GM04504 (cell line): ENCODE results near the gene PLCH1.

Experiments used
- DNase-seq: peaks from one replicate; pipeline ENCODE4 v3.0.0-alpha.2; 2012; ENCODE audit warnings: low read depth

The PLCH1 gene

DNA sequence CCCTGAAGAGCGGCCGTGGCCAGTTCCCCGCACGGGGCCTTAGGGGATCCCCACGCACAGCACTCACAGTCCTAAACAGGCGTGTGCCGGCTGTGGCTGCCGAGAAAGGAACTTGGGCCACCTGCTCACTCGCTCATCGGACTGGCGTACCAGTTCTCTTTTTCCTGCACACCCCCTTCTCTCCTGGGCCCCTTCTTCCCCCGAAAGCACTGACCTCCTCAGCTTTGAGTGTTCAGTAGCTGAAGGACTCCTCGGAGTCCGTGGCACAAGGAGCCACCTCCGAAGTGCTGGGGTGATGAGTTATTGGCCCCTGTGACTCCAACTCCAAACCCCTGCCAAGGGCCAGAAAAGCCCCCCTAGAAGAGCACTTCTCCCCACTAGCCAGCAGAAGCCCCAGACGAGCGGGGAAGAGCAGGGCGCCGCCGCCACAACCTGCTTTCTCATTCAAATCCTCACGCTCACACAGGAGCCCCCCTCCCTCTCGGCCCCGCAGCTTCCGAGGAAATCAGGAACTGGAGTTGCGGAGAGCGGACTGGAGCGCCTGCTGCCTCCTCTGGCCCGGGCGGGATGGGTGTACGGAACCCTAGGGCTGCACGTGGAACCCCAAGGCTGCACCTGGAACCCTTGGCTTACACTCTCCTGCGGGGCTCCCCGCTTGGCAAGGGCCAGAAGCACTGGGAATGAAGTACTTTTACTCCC, at the start of gene PLCH1:
TSS of gene PLCH1 (minus strand) at position 446 of the 699 bp plus-strand sequence. CDS start 40,847 bp downstream, outside the sequence.
- DNase-seq, result no peak

- DNase-seq, result no peak
Observed at GRCh38 chr3:155792532-155792931, 47.7 kb upstream of the PLCH1 start.

GRCh38 chr3:155791190-155791589, 46.3 kb upstream of the PLCH1 start:
- no peak for DNase-seq

DNA sequence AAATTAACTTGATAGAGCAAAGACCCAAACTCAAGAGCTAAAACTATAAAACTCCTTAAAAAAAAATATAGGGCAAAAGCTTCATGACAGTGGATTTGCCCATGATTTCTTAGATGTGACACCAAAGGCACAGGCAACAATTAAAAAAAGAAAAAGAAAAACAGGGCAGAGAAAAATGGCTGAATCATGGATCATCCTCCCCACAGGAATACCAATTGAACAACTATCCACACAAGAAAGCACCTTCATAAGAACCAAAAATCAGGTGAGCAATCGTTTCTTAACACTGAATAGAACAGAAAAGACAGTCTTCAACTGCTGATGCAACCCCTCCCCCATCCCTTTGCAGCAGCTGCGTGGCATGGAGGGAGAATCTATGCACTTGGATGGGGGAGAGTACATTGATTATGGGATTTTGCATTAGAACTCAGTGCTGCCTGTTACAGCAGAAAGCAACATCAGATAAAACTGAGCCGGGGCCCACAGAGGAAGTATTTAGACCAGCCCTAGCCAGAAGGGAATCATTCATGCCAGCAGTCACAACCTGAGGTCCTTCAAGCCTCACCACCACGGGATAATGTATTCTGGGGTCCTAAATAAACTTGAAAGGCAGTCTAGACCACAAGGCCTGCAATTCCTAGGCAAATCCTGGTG, 45.5 kb upstream of the PLCH1 start:
- DNase-seq, result no peak

GRCh38 chr3:155785662-155786295, 40.9 kb upstream of the PLCH1 start:
- no peak for DNase-seq

DNA sequence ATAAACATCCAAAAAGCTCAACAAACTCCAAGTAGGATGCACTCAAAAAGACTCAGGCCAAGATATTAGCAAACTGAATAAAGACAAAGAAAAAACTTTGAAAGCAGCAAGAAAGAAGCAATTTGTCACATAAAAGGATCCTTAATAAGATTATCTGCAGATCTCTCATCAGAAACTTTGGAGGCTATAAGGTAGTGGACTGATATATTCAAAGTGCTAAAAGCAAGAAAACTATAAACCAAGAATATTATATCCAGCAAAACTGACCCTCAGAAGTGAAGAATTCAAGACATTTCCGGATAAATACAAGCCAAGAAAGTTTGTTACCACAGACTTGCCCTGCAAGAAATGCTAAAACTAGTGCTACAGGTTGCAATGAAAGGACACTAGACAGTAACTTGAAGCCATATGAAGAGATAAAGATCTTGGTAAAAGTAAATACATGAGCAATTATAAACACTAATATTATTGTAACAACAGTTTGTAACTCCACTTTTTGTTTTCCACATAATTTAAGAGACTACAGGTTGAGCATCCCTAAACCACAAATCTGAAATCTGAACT, 37.6 kb upstream of the PLCH1 start:
- no peak for DNase-seq

GRCh38 chr3:155780291-155780690, 35.4 kb upstream of the PLCH1 start:
- no peak for DNase-seq

GRCh38 chr3:155778462-155778861, 33.6 kb upstream of the PLCH1 start:
- DNase-seq, result no peak

GRCh38 chr3:155772801-155773200, 27.9 kb upstream of the PLCH1 start:
- DNase-seq, result no peak

DNA sequence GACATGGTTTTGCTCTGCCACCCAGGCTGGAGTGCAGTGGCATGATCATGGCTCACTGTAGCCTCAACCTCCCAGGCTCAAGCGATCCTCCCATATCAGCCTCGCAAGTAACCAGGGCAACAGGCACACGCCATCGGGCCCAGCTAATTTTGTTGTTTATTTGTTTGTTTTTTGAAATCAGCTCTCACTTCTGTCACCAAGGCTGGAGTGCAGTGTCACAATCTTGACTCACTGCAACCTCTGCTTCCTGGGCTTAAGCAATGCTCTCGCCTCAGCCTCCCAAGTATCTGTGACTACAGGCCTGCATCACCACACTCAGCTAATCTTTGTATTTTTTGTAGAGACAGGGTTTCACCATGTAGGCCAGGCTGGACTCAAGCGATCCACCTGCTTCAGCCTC, 26.3 kb upstream of the PLCH1 start:
- no peak for DNase-seq

DNA sequence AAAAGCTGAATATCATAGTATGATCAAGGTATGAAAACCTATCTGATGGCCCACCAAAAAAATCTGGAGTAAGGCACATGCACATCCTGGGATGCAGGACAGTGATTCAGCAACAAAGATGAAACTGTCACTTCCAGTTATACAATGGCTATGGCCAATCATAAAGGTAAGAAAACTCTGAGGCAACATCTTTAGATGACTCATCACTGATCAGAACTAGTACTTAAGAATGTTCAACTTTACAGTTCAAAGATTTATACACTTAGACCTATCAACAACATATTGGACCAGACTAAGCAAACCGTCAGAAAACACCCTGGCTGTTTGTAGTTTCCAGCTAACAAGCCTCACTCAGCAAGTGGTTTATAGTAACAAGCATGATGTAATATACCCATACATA, 21.3 kb upstream of the PLCH1 start:
- DNase-seq, result no peak

DNA sequence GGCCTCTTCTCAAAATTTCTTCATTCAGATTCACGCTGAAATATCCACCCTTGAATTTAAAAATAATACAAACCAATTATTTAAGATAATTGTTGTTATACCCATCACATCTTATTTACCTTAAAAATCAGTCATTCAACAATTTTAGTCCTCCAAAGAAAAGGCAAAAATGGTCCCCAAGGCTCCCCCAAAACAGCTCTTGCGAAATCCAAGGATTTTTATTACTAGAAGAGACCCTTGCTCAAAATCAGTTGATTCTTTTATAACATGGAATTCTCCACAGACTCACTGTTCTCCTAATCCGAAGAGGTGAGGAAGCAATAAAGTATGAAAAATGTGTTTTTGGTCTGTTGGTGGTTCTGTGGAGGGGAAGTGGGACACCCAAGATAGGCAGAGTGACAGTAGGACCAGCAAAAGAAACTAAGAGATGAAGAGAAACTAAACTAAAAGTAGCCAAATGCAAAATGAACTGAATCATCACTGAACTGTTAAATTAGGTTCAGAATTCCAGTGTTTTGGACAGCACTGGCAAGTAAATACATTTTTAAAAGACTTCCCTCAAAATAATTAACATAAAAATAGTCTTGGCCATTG, 19.1 kb upstream of the PLCH1 start:
- DNase-seq, result no peak

DNA sequence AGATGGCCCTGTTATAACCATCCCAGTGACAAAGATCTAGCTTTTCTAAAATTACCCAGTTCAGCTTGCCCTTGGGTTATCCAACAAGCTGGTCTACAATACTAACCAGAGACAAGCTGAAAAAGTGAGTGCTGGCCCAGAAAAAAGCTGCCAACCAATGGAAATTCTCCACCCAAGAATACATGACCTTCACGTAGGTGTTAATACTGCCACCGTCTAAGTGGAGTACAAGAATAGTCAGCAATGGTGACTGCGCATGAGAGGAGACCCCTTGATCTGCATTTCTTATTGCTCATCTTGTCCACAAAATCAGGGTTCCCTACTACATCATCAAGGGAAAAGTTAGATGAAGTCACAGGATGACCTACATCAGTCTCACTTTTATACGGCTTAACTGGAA, 15.8 kb upstream of the PLCH1 start:
- DNase-seq, result no peak

GRCh38 chr3:155757577-155757976, 12.7 kb upstream of the PLCH1 start:
- no peak for DNase-seq

DNA sequence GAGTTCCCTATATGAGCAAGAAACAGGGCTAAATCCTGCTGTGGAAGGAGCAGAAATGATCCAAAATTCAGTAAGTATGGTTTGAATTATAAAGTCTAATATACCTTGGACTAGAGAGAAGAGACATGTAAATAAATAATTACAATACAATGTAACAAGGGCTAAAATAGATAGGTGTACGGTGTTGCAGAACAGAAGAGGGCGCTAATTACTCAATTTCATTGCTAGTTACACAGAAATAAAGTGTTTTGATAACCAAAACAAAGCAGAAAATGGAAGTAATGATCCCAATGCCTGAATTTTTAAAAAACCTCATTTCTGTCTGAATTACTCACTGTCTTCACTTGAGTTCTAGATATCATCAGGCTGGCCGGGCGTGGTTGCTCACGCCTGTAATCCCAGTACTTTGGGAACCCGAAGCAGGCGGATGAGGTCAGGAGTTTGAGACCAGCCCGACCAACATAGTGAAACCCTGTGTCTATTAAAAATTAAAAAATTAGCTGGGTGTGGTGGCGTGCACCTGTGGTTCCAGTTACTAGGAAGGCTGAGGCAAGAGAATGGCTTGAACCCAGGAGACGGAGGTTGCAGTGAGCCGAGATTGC, 8.3 kb upstream of the PLCH1 start:
- DNase-seq, result no peak

- DNase-seq, result no peak
Observed at GRCh38 chr3:155748611-155749365, 3.9 kb upstream of the PLCH1 start.

DNA sequence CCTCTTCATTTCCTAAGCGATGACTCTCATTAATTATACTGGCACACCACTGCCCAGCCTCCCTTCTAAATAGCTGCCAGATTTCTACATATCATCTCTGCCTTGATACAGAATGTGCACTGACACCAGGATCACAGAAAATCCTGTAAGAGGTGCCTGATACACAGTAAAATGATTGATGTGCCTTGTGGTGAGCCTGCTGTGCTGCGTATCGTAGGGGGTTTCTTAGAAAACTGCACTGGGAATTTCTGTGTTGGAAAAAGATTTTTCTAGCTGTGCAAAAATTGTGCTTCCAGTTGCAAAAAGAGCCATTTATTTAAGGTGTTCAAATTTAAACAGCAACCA, 3.0 kb upstream of the PLCH1 start:
- no peak for DNase-seq

DNA sequence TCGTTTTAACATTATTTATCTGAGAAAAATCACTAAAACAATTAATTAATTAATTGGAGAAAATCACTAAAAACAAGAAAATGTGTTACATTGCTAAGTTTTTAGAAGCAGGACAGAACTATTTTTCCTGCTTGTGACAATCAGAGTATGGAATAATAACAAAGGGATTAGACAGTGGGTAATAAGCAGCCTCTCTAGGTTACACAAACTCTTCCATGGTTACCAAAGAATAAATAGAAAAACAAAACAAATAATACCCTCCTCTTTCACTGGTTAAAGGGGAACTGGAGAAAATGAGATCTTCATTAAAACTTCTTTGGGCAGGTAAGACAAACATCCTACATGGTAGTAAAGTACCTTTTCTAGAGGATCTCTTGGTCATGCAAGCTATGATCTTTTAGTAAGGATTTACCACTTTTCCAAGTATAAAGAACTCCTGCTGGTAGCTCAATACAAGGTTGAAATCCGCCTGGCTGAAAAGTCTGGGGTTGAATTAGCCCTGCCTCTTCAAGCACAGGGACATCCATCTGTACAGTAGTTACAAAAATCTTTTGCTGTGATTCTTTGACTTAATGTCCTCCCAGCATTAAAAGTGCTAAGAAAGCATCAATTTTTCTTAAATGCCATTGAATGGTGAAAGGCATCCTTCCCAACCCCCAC, 2.5 kb upstream of the PLCH1 start:
- no peak for DNase-seq

DNA sequence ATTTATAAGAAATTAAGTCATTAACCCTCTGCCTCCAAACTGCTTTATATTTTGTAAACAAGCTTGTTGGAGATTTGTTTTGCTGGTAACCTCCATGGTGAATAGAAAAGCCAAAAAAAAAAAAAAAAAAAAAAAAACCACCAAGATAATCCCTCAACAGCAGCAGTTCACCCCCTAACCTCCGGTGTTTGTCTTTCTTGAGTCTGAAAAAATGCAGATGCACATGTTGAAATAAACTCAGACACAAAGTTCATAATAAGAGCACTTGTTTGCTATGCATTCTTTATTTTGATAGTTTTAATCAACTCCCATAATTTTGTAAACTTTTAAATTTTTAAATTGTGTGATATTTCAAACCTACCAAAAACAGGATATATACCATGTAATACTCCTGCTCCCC, 1.8 kb upstream of the PLCH1 start:
- DNase-seq, result no peak

GRCh38 chr3:155745795-155746550, 1.1 kb upstream of the PLCH1 start:
- no peak for DNase-seq
